ENCODE results near the gene DUSP22.

DNA sequence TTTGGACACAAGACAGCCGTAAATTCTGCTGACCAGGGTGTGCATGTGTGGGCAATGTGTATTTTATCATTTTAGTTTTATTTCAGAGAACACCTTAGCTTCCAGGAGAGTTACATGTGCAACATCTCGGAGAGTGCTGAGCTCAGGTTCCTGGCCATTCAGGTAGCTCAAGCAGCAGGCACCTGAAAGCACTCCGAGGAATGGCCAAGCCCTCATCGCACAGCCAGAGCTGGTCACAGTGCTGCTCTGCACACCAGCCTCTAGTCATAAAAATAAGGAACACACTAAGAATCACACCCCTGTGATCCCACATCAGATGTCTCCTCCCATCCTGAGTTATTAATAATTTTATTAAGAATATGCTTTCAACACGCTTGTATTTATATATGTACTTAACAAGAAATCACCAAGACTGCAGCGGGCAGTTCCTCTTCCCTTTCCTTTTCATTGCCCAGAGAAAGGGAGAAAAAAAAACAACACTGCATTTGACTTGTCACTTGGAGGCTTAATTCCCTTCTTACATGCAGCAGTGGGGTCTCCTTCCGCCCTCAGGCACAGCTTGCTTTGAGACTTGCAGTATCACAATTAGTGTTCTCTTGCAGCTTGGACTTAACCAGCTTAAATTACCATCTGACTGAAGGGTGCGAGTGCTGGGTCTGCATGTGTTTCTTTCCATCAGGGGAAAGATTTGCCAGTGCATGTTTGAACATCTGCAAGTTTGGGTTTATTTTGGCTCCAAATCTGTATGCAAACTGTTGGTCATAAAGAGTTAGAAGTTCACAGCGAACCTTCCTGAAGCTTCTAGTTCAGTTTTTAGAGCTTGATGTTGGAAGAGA is 63.3 kb downstream of the DUSP22 start:
- TF ChIP-seq, protein P1, sequence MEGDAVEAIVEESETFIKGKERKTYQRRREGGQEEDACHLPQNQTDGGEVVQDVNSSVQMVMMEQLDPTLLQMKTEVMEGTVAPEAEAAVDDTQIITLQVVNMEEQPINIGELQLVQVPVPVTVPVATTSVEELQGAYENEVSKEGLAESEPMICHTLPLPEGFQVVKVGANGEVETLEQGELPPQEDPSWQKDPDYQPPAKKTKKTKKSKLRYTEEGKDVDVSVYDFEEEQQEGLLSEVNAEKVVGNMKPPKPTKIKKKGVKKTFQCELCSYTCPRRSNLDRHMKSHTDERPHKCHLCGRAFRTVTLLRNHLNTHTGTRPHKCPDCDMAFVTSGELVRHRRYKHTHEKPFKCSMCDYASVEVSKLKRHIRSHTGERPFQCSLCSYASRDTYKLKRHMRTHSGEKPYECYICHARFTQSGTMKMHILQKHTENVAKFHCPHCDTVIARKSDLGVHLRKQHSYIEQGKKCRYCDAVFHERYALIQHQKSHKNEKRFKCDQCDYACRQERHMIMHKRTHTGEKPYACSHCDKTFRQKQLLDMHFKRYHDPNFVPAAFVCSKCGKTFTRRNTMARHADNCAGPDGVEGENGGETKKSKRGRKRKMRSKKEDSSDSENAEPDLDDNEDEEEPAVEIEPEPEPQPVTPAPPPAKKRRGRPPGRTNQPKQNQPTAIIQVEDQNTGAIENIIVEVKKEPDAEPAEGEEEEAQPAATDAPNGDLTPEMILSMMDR (conservative IDR thresholded peaks at IDR 0.05): no peak
- TF ChIP-seq ZFX (IDR thresholded peaks at IDR 0.05): no peak
